ENCODE measurements around the gene NUFIP1.
"Not testable (repeated sequence)": the region's sequence is repeated elsewhere in the genome, so short reads cannot be mapped to it uniquely, and the experiment has no call there.

The NUFIP1 gene

GRCh38 chr13:44902738-44903137, 86.5 kb downstream of the NUFIP1 start:
- no peak for TF ChIP-seq CTCF (conservative IDR thresholded peaks at IDR 0.05; ENCODE audit: low read depth, low read length)
- H3K4me3 ChIP-seq (ENCODE audit: low read length), result no peak overlapping the region
- DNase-seq (ENCODE audit: low read depth), result no peak

GRCh38 chr13:44899967-44900366, 89.3 kb downstream of the NUFIP1 start:
- DNase-seq (ENCODE audit: low read depth), result no peak
- no peak for TF ChIP-seq CTCF (conservative IDR thresholded peaks at IDR 0.05; ENCODE audit: low read depth, low read length)
- no peak overlapping the region for H3K4me3 ChIP-seq (ENCODE audit: low read length)

- not testable (repeated sequence) for DNase-seq (ENCODE audit: low read depth); H3K4me3 ChIP-seq (ENCODE audit: low read length)
Observed at GRCh38 chr13:44898308-44898707, 91.0 kb downstream of the NUFIP1 start.

GRCh38 chr13:44895953-44896335, 93.3 kb downstream of the NUFIP1 start:
- DNase-seq (ENCODE audit: low read depth), result no peak
- TF ChIP-seq CTCF (conservative IDR thresholded peaks at IDR 0.05; ENCODE audit: low read depth, low read length), result no peak
- H3K4me3 ChIP-seq (ENCODE audit: low read length), result no peak overlapping the region

GRCh38 chr13:44895264-44895952, 93.9 kb downstream of the NUFIP1 start:
- no peak overlapping the region for H3K4me3 ChIP-seq (ENCODE audit: low read length)
- no peak for TF ChIP-seq CTCF (conservative IDR thresholded peaks at IDR 0.05; ENCODE audit: low read depth, low read length)
- DNase-seq (ENCODE audit: low read depth), result no peak

- no peak for DNase-seq (ENCODE audit: low read depth)
- no peak overlapping the region for H3K4me3 ChIP-seq (ENCODE audit: low read length)
- no peak for TF ChIP-seq CTCF (conservative IDR thresholded peaks at IDR 0.05; ENCODE audit: low read depth, low read length)
Observed at GRCh38 chr13:44894001-44894770, 95.1 kb downstream of the NUFIP1 start.

Measured in retinal pigment epithelial cell (primary cell).